Glomerular visceral epithelial cell (primary cell): ENCODE data around the gene TEC.
"Not testable (repeated sequence)": the region's sequence is repeated elsewhere in the genome, so short reads cannot be mapped to it uniquely, and the experiment has no call there.

Experiments
- DNase-seq: peaks from one replicate; pipeline ENCODE4 v3.0.0-alpha.2; 2016; ENCODE audit errors: extremely low spot score

The TEC gene

GRCh38 chr4:48268956-48269860 lies at the start of gene TEC:
Gene TEC, minus strand, starts transcription at chr4:48269838. Its CDS starts 41,224 bp downstream, at chr4:48228614.
- peak; percentile 63 for DNase-seq

GRCh38 chr4:48315728-48316630 lies 46.3 kb upstream of the TEC start:
- peak; percentile 58 for DNase-seq

- DNase-seq, result not testable (repeated sequence)
Observed at GRCh38 chr4:48314746-48315145, 45.1 kb upstream of the TEC start.

- DNase-seq, result no peak
Observed at GRCh38 chr4:48311896-48312295, 42.3 kb upstream of the TEC start.

- no peak for DNase-seq
Observed at GRCh38 chr4:48308901-48309300, 39.3 kb upstream of the TEC start.

- peak; percentile 30 for DNase-seq
Observed at GRCh38 chr4:48307528-48307927, 37.9 kb upstream of the TEC start.

- no peak for DNase-seq
Observed at GRCh38 chr4:48305508-48305907, 35.9 kb upstream of the TEC start.

GRCh38 chr4:48300004-48300403 lies 30.4 kb upstream of the TEC start:
- no peak for DNase-seq

GRCh38 chr4:48299560-48299959 lies 29.9 kb upstream of the TEC start:
- no peak for DNase-seq

GRCh38 chr4:48297256-48297846 lies 27.7 kb upstream of the TEC start:
- no peak for DNase-seq

- no peak for DNase-seq
Observed at GRCh38 chr4:48296365-48296764, 26.7 kb upstream of the TEC start.

GRCh38 chr4:48295116-48295515 lies 25.5 kb upstream of the TEC start:
- DNase-seq, result no peak

GRCh38 chr4:48292218-48292790 lies 22.7 kb upstream of the TEC start:
- DNase-seq, result not testable (repeated sequence)

- DNase-seq, result peak; percentile 48
Observed at GRCh38 chr4:48290146-48290772, 20.6 kb upstream of the TEC start.

GRCh38 chr4:48286060-48286459 lies 16.4 kb upstream of the TEC start:
- DNase-seq, result not testable (repeated sequence)

GRCh38 chr4:48285640-48286039 lies 16.0 kb upstream of the TEC start:
- not testable (repeated sequence) for DNase-seq

- no peak for DNase-seq
Observed at GRCh38 chr4:48275686-48276085, 6.0 kb upstream of the TEC start.

- DNase-seq, result peak; percentile 28
Observed at GRCh38 chr4:48275247-48275646, 5.6 kb upstream of the TEC start.

- no peak for DNase-seq
Observed at GRCh38 chr4:48271626-48272025, 2.0 kb upstream of the TEC start.

GRCh38 chr4:48270951-48271473 lies 1.4 kb upstream of the TEC start:
- no peak for DNase-seq

- no peak for DNase-seq
Observed at GRCh38 chr4:48270523-48270897, 872 bp upstream of the TEC start.
